Measurements from ENCODE around the gene RECQL5.
A peak's percentile ranks its signal among the peaks of the same experiment; 100 is the strongest.

GRCh38 chr17:75632863-75633485 is 34.0 kb downstream of the RECQL5 start, which contains the start of gene SMIM5:
- peak in 1 of 2 donors; percentile 83 for TF ChIP-seq EP300 (IDR thresholded peaks at IDR 0.05)
- peak; percentile 20 to 24 for TF ChIP-seq POLR2A (IDR thresholded peaks at IDR 0.05)

Data from tibial nerve (tissue), 3 donors.